NT2/D1 (cell line): ENCODE measurements around the gene MARCHF4.

Experiments
- DNase-seq: peaks from one replicate; pipeline ENCODE4 v3.0.0-alpha.2; 2011; ENCODE audit warnings: low read depth, low spot score
- H3K27me3 ChIP-seq: 2 replicates; pipeline ENCODE4 v1.6.0; 2011; ENCODE audit warnings: mild to moderate bottlenecking; ENCODE audit not compliant: insufficient read length, insufficient read depth
- H3K36me3 ChIP-seq: 2 replicates; pipeline ENCODE4 v1.6.1; 2011; ENCODE audit warnings: mild to moderate bottlenecking, low read length, mixed read lengths; ENCODE audit not compliant: insufficient read depth, insufficient read length
- H3K4me1 ChIP-seq: 2 replicates; pipeline ENCODE4 v1.5.1; 2011; ENCODE audit not compliant: insufficient read depth, insufficient read length
- H3K4me3 ChIP-seq: 2 replicates; pipeline ENCODE4 v1.5.1; 2011; ENCODE audit warnings: low read depth; ENCODE audit not compliant: insufficient read length
- H3K9ac ChIP-seq: 2 replicates; pipeline ENCODE4 v1.6.0; 2011; ENCODE audit warnings: low read depth; ENCODE audit not compliant: insufficient read length
- H3K9me3 ChIP-seq: 2 replicates; pipeline ENCODE4 v1.5.1; 2011; ENCODE audit warnings: mild to moderate bottlenecking, low read length; ENCODE audit not compliant: insufficient read depth
- SUZ12 ChIP-seq: IDR thresholded peaks from 2 replicates; pipeline ENCODE4 v1.6.1; 2011; ENCODE audit not compliant: insufficient read length, insufficient read depth; ENCODE audit errors: extremely low read depth
- YY1 ChIP-seq: IDR thresholded peaks from 2 replicates; pipeline ENCODE4 v1.6.1; 2011; ENCODE audit not compliant: insufficient read length, insufficient read depth
- ZNF274 ChIP-seq: IDR thresholded peaks from 2 replicates; pipeline ENCODE4 v1.6.1; 2011; ENCODE audit warnings: mild to moderate bottlenecking, low read depth, low read length

The MARCHF4 gene

DNA sequence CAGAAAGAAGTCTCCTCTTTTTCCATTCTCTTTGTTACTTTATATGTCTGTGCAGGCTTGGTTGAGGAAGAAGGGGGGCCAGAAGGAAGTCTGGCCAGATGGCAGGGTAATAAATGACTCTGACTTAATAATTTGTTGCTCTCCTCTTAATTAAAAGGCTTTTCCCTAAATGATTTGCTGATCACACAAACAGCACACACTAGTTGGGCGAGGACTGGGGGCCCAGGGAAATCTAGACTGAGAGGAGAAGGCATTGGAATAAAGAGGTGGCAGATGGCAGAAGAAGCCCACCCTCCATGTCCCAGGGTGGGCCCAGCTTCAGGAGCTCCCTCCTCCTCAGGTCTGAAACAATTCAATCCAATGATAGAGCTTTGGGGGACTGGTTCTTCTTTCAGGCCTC, 27.3 kb upstream of the MARCHF4 start:
- no peak overlapping the region for H3K9ac ChIP-seq
- H3K4me1 ChIP-seq = no peaks in the 10 kb centered on the region

DNA sequence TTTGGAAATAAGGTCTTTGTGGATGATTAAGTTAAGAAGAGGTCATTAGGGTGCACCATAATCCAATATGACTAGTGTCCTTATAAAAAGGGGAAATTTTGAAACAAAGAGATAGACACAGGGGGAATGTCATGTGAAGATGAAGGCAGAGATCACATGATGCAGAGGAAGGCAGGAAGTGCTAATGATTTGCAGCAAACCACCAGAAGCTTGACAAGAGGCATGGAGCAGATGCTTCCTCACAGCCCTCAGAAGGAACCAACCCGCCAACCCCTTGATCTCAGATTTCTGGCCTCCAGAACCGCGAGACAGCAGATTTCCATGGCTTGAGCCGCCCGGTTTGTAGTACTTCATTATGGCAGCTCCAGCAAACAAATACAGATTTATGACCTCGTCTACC, 22.6 kb upstream of the MARCHF4 start:
- H3K27me3 ChIP-seq = no peaks in the 10 kb centered on the region
- no peak for DNase-seq
- no peak overlapping the region for H3K9ac ChIP-seq
- H3K9me3 ChIP-seq = no peaks in the 10 kb centered on the region
- no peaks in the 10 kb centered on the region for H3K36me3 ChIP-seq
- no peaks in the 10 kb centered on the region for H3K4me1 ChIP-seq
- TF ChIP-seq ZNF274 = no peak
- no peak for TF ChIP-seq YY1
- no peak for TF ChIP-seq SUZ12
- no peak overlapping the region for H3K4me3 ChIP-seq

More for the DNA sequence above, 27.3 kb upstream of the MARCHF4 start:
- Histone ChIP-seq H3K4me3 (no peak overlapping the region), H3K27me3 (no peaks in the 10 kb centered on the region), H3K9me3 (no peaks in the 10 kb centered on the region), H3K36me3 (no peaks in the 10 kb centered on the region)
- TF ChIP-seq YY1 = no peak
- no peak for TF ChIP-seq ZNF274
- TF ChIP-seq SUZ12 = no peak
- DNase-seq = no peak

DNA sequence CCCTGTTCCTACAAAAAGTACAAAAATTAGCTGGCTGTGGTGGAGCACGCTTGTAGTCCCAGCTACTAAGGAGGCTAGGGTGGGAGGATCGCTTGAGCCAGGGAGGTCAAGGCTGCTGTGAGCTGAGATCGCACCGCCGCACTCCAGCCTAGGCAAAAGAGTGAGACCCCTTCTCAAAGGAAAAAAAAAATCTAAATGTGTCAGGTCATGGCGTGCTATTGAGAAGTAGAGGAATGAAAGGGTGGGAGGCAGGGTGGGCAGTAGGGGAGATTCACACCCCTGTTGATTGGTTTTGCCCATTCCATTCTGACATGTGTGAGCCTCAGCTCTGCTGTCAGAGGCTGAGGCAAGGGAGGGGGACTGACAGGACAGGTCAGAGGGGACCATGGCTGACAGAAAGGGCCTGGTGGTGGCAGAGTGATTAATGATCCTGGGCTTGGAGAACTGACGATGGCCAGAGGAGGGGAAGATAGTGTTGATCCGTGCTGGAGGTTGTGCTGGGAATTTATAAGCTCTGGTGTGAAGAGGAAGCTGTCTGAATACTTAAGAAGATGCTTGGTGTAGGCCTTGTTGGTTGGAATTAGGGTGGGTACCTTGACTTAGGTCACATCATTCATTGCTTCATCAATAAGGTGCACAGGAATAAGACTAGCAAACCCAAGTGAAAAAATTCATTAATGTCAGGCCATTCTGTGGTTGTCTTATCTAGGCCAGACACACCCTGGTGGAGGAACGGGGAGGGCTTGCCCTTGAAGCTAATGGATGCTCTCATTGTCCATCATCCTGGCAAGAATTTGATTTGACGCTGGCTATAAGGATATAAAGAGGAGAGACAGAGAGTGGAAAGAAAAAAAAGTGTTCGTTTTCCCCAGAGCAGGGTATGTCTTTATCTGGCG, 20.9 kb upstream of the MARCHF4 start:
- H3K4me3 ChIP-seq = no peak overlapping the region
- no peak for TF ChIP-seq YY1
- no peak for TF ChIP-seq ZNF274
- no peak for TF ChIP-seq SUZ12

DNA sequence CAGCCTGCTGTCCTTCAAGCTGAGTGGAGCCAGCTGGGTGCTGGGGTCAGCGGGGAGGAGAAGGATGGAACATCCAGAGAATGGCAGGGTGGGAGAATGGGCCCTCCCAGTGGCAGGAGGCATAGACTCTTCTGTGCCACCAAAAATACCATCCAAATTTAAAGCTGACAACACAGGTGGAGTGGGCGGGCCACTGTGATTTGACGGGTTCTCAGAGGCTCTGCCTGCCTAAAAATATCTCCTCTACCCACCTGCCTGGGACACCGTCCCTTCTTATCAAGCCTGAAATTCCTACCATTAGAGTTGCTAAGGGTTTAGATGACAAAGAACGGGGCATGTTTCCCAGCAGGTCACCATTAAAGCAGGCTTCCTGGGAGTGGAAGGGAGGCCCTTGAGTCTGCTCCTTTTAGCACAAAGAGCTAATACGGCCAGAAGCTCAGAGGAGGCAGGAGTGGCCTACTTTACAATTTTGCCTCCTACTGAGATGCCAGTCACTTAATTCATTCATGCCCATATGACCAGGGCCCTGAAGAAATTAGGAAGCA, 19.8 kb upstream of the MARCHF4 start:
- Histone ChIP-seq H3K4me1 (no peaks in the 10 kb centered on the region), H3K27me3 (no peaks in the 10 kb centered on the region), H3K9me3 (peaks cover 7% of the 10 kb centered on the region; the same call in 1 of the 2 replicates), H3K4me3 (no peak overlapping the region), H3K9ac (no peak overlapping the region), H3K36me3 (no peaks in the 10 kb centered on the region)
- TF ChIP-seq ZNF274 = no peak
- no peak for TF ChIP-seq SUZ12
- TF ChIP-seq YY1 = no peak
- DNase-seq = no peak

More for the DNA sequence above, 20.9 kb upstream of the MARCHF4 start:
- H3K36me3 ChIP-seq = no peaks in the 10 kb centered on the region
- no peaks in the 10 kb centered on the region for H3K27me3 ChIP-seq
- H3K9me3 ChIP-seq = no peaks in the 10 kb centered on the region
- no peak overlapping the region for H3K9ac ChIP-seq
- no peaks in the 10 kb centered on the region for H3K4me1 ChIP-seq
- no peak for DNase-seq

DNA sequence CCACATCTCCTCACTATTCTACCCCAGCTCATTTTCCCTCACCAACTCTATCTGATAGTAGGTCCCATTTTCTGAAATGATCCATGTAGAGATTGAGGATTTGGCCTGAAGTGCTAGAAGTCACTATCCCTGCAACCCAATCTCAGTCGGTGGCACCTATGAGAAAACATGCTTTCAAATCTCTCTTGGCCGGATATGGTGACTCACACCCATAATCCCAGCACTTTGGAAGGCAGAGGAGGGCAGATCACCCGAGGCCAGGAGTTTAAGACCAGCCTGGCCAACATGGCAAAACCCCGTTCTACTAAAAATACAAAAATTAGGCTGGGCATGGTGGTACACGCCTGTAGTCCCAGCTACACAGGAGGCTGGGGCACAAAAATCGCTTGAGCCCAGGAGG, 19.1 kb upstream of the MARCHF4 start:
- Histone ChIP-seq H3K4me1 (no peaks in the 10 kb centered on the region), H3K36me3 (no peaks in the 10 kb centered on the region), H3K9me3 (peaks cover 8% of the 10 kb centered on the region; the same call in 1 of the 2 replicates), H3K9ac (no peak overlapping the region), H3K27me3 (no peaks in the 10 kb centered on the region), H3K4me3 (no peak overlapping the region)
- TF ChIP-seq YY1 (no peak), ZNF274 (no peak)
- no peak for DNase-seq

DNA sequence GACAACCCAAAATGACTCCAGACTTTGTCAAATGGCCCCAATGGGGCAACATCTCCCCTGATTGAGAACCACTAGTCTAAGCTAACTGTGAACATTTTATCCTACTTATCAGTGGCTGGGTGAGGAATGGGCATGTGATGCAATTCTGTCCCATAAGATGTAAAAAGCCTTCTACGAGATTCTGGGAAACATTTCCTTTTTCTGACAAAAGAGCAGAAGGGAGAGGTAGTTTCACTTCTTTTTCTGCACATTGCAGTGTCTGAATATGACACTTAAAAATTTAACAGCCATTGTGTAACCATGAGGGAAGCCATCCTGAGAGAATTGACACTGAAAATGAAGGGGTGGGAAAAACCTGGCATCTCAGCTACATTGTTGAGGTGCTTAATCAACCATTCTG, 17.3 kb upstream of the MARCHF4 start:
- Histone ChIP-seq H3K4me1 (no peaks in the 10 kb centered on the region), H3K9ac (no peak overlapping the region)

DNA sequence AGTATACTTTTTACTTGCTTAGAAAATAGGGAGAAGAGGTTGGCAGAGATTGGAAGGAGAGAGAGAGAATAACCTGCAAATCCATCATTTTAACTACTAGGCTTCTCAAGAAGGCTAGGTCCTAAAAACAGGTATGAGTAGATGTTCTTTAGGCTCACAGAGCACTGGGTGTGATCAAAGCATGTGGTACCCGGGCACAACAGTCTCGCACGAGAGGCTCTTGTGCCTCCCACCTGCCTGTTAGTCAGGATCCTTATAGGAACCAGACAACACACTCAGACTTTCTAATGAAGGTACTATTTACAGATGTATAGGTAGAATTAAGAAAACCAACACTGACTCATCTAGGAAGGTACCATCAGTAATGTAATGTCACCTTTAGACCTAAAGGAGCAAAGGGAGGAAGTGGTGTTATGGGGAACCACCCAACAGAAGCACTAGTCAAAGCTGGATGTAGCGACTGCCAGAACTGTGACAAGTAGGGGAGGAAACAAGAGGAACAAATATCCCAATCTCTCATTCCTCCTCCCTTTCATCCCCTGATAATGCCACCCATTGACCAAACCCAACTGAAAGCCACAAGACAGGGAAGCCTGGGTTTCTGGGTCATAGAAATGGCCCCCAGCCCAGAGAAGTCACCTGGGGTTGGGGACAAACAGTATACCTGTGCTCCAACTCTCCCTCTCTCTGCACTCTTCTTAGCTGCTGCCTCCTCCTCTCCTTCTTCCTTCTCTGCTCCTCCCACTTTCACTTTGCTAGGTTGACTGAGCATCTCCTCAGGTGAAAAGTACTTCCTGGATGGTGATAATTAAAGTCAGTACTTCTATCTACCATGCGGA, 16.0 kb upstream of the MARCHF4 start:
- H3K9ac ChIP-seq = no peak overlapping the region
- no peak for DNase-seq
- no peaks in the 10 kb centered on the region for H3K36me3 ChIP-seq
- no peaks in the 10 kb centered on the region for H3K27me3 ChIP-seq
- TF ChIP-seq YY1 (no peak), SUZ12 (no peak), ZNF274 (no peak)
- H3K4me3 ChIP-seq = no peak overlapping the region
- no peaks in the 10 kb centered on the region for H3K4me1 ChIP-seq
- H3K9me3 ChIP-seq = peaks cover 8% of the 10 kb centered on the region; the same call in 1 of the 2 replicates

More for the DNA sequence above, 17.3 kb upstream of the MARCHF4 start:
- TF ChIP-seq SUZ12 (no peak), YY1 (no peak), ZNF274 (no peak)
- Histone ChIP-seq H3K4me3 (no peak overlapping the region), H3K27me3 (no peaks in the 10 kb centered on the region), H3K9me3 (peaks cover 8% of the 10 kb centered on the region; the same call in 1 of the 2 replicates), H3K36me3 (no peaks in the 10 kb centered on the region)
- no peak for DNase-seq
